ENCODE results near the gene HMGA1.

HMGA1 gene

GRCh38 chr6:34236443-34237315, at the start of gene HMGA1:
Gene HMGA1, plus strand, starts transcription at chr6:34236873. Its CDS starts 3,908 bp downstream, at chr6:34240781.
- peak; percentile 90 to 93 for DNase-seq (ENCODE audit: low read depth in 2 of 2)

- DNase-seq (ENCODE audit: low read depth in 2 of 2), result peak; percentile 33 to 41
These were observed 46.7 kb upstream of the HMGA1 start for GRCh38 chr6:34189806-34190503.

GRCh38 chr6:34190504-34191122, 46.1 kb upstream of the HMGA1 start:
- no peak for DNase-seq (ENCODE audit: low read depth in 2 of 2)

GRCh38 chr6:34194772-34195171, 41.9 kb upstream of the HMGA1 start:
- no peak for DNase-seq (ENCODE audit: low read depth in 2 of 2)

GRCh38 chr6:34195726-34196115, 41.0 kb upstream of the HMGA1 start:
- DNase-seq (ENCODE audit: low read depth in 2 of 2), result no peak

GRCh38 chr6:34196116-34196832, 40.4 kb upstream of the HMGA1 start:
- DNase-seq (ENCODE audit: low read depth in 2 of 2), result peak; percentile 93 to 94

GRCh38 chr6:34196833-34197195, 39.9 kb upstream of the HMGA1 start:
- DNase-seq (ENCODE audit: low read depth in 2 of 2), result no peak

- DNase-seq (ENCODE audit: low read depth in 2 of 2), result no peak
These were observed 36.2 kb upstream of the HMGA1 start for GRCh38 chr6:34200340-34200971.

GRCh38 chr6:34201455-34202107, 35.1 kb upstream of the HMGA1 start:
- DNase-seq (ENCODE audit: low read depth in 2 of 2), result no peak

GRCh38 chr6:34202329-34203201, 34.1 kb upstream of the HMGA1 start:
- no peak for DNase-seq (ENCODE audit: low read depth in 2 of 2)

GRCh38 chr6:34204693-34205092, 32.0 kb upstream of the HMGA1 start:
- DNase-seq (ENCODE audit: low read depth in 2 of 2), result no peak

GRCh38 chr6:34205466-34205865, 31.2 kb upstream of the HMGA1 start:
- DNase-seq (ENCODE audit: low read depth in 2 of 2), result no peak

- no peak for DNase-seq (ENCODE audit: low read depth in 2 of 2)
These were observed 30.8 kb upstream of the HMGA1 start for GRCh38 chr6:34205916-34206315.

- no peak for DNase-seq (ENCODE audit: low read depth in 2 of 2)
These were observed 29.9 kb upstream of the HMGA1 start for GRCh38 chr6:34206726-34207125.

- no peak for DNase-seq (ENCODE audit: low read depth in 2 of 2)
These were observed 28.8 kb upstream of the HMGA1 start for GRCh38 chr6:34207695-34208443.

GRCh38 chr6:34213772-34214171, 22.9 kb upstream of the HMGA1 start:
- no peak for DNase-seq (ENCODE audit: low read depth in 2 of 2)

- DNase-seq (ENCODE audit: low read depth in 2 of 2), result no peak
These were observed 18.0 kb upstream of the HMGA1 start for GRCh38 chr6:34218691-34219090.

- DNase-seq (ENCODE audit: low read depth in 2 of 2), result no peak
These were observed 13.2 kb upstream of the HMGA1 start for GRCh38 chr6:34223381-34223955.
